ENCODE measurements around the gene MAP3K14.

DNA sequence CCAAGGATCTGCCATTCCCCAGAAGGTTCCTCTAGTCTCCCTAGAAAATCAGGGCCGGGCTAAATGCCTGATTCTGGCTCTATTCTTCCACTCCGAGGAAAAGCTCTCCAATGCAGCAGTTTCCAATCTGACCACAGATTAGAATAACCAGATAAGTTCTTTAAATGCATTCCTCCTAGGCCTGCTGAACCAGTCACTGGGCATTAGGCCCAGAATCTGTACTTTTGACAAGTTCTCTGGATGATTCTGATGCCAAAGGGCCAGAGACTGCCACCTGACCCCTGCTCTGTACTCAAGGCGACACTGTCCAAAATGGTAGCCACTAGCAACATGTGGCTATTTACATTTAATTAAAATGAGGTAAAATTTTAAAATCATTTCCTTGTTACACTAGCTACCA lies 22.3 kb downstream of the MAP3K14 start:
- TF ChIP-seq, protein P1, sequence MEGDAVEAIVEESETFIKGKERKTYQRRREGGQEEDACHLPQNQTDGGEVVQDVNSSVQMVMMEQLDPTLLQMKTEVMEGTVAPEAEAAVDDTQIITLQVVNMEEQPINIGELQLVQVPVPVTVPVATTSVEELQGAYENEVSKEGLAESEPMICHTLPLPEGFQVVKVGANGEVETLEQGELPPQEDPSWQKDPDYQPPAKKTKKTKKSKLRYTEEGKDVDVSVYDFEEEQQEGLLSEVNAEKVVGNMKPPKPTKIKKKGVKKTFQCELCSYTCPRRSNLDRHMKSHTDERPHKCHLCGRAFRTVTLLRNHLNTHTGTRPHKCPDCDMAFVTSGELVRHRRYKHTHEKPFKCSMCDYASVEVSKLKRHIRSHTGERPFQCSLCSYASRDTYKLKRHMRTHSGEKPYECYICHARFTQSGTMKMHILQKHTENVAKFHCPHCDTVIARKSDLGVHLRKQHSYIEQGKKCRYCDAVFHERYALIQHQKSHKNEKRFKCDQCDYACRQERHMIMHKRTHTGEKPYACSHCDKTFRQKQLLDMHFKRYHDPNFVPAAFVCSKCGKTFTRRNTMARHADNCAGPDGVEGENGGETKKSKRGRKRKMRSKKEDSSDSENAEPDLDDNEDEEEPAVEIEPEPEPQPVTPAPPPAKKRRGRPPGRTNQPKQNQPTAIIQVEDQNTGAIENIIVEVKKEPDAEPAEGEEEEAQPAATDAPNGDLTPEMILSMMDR (IDR thresholded peaks at IDR 0.05; ENCODE audit: low read depth, low read length): no peak
- TF ChIP-seq EZH2phosphoT487 (IDR thresholded peaks at IDR 0.05; ENCODE audit: low read depth): no peak
